K562 (cell line): ENCODE data around the gene FAM200B. TPM values are rescaled to one million over a fixed set of nuclear protein-coding genes. Genes with fewer than 3 reads are reported as not detected.

Experiments
- ATF7 ChIP-seq: fragments of 450-650 bp; IDR thresholded peaks from 2 replicates; pipeline ENCODE4 v1.7.1; 2014; ENCODE audit warnings: mild to moderate bottlenecking, moderate library complexity
- CEBPG ChIP-seq, 3 experiments: fragments of 200-800 bp in 1 of 3; sonication (Bioruptor generic) in 1 of 3; sonication (generic) in 1 of 3; formaldehyde crosslinking in 1 of 3; IDR thresholded peaks in 2 of 3; conservative IDR thresholded peaks in 1 of 3; 2 replicates each; pipeline versions ENCODE4 v1.6.1 to v1.8.0; 2016 to 2022; ENCODE audit warnings: missing compliant biosample characterization in 2 of 3, missing genetic modification characterization in 2 of 3, mild to moderate bottlenecking in 1 of 3, missing genetic modification reagents in 1 of 3
- JUN ChIP-seq, 2 experiments: sonication (generic) in 1 of 2; formaldehyde crosslinking in 1 of 2; IDR thresholded peaks; 2 replicates each; pipeline versions ENCODE4 v1.6.1 to v1.8.0; 2012 to 2022; ENCODE audit warnings: borderline replicate concordance in 2 of 2, mild to moderate bottlenecking in 2 of 2, improper control_type of control experiment in 1 of 2, low read depth in 1 of 2, low read length in 1 of 2, missing genetic modification reagents in 1 of 2
- PBX2 ChIP-seq, 2 experiments: IDR thresholded peaks in 1 of 2; conservative IDR thresholded peaks in 1 of 2; 2 replicates each; pipeline ENCODE4 v1.6.1; 2016; ENCODE audit warnings: low read depth in 2 of 2, mild to moderate bottlenecking in 1 of 2, missing compliant biosample characterization in 1 of 2, missing genetic modification characterization in 1 of 2, moderate library complexity in 1 of 2
- SOX6 ChIP-seq: fragments of 450-650 bp; IDR thresholded peaks from 2 replicates; pipeline ENCODE4 v1.6.1; 2014; ENCODE audit warnings: mild to moderate bottlenecking
- STAG1 ChIP-seq: sonication (generic); formaldehyde crosslinking; IDR thresholded peaks from 2 replicates; pipeline ENCODE4 v1.5.0; 2020; ENCODE audit warnings: missing genetic modification reagents, borderline replicate concordance
- TRIM24 ChIP-seq, 2 experiments: fragments of 450-650 bp; IDR thresholded peaks; 2 replicates each; pipeline ENCODE4 v1.6.1; 2016
- ZNF232 ChIP-seq: sonication (generic); formaldehyde crosslinking; IDR thresholded peaks from 2 replicates; pipeline ENCODE4 v1.8.0; 2022; ENCODE audit warnings: mild to moderate bottlenecking, missing genetic modification reagents
- polyA plus RNA-seq, 8 experiments: library from polyadenylated mRNA; depleted of rRNA in 4 of 8; stranded (reverse) in 5 of 8; unstranded in 3 of 8; fragments of >200 nt; fragmentation: Nextera tagmentation in 2 of 8; fragmentation: Illumina TruSeq in 1 of 8; extraction: Ambion mirVana in 2 of 8; extraction: Trizol in 1 of 8; gene quantifications; 2 replicates each; pipeline versions ENCODE4 v1.2.1 to v1.2.3, GENCODE V29; 2011 to 2014; ENCODE audit warnings: inconsistent platforms in 1 of 8, missing spikeins in 1 of 8
- total RNA-seq, 7 experiments: library from RNA; depleted of rRNA in 6 of 7; stranded (reverse); fragments of >200 nt in 6 of 7; fragmentation: Illumina TruSeq in 2 of 7; extraction: Trizol in 2 of 7; gene quantifications; 2 replicates each; pipeline versions ENCODE4 v1.2.1 to v1.2.3, GENCODE V29; 2011 to 2021; ENCODE audit warnings: low replicate concordance in 1 of 7

Gene FAM200B
- total and polyA plus RNA-seq, 9 of the 15 experiments (the other 6 are each of a cell fraction or from before 2014, with no cell fraction given) = 17.4 to 48.0 (median 25.5) TPM

GRCh38 chr4:15659768-15660570 is 21.7 kb upstream of the FAM200B start (continued):
- 0 out of 2 replicates have a peak, but pooled peaks have one; percentile 11 for TF ChIP-seq SOX6
- TF ChIP-seq CEBPG (CRISPR knock-in tag; IDR thresholded peaks at IDR 0.05) = peak; percentile 56; the same call in 1 of the 2 replicates
- TF ChIP-seq CEBPG (tag; conservative IDR thresholded peaks at IDR 0.05 in 1 of 2, IDR thresholded peaks at IDR 0.05 in 1 of 2) = peak; percentile 91 to 99
- TF ChIP-seq PBX2 (CRISPR knock-in tag; IDR thresholded peaks at IDR 0.05; ENCODE audit: low read depth) = no peak
- TF ChIP-seq PBX2 (tag; conservative IDR thresholded peaks at IDR 0.05; ENCODE audit: low read depth) = 0 out of 2 replicates have a peak, but pooled peaks have one; percentile 12
- peak in 1 of 2 experiments; percentile 32; a peak in 1 of 4 replicates for TF ChIP-seq TRIM24 (IDR thresholded peaks at IDR 0.05)
- TF ChIP-seq STAG1 (CRISPR knock-in tag) = no peak
- TF ChIP-seq ZNF232 (CRISPR knock-in tag) = no peak
- TF ChIP-seq JUN (IDR thresholded peaks at IDR 0.05; ENCODE audit: borderline replicate concordance, low read depth, low read length) = no peak
- no peak for TF ChIP-seq JUN (CRISPR knock-in tag; IDR thresholded peaks at IDR 0.05; ENCODE audit: borderline replicate concordance)
- peak; percentile 34; the same call in 1 of the 2 replicates for TF ChIP-seq ATF7
- TF ChIP-seq, all 486 proteins: peak for 12
